Measurements from ENCODE around the gene GLP2R.
"Not testable (repeated sequence)": the region's sequence is repeated elsewhere in the genome, so short reads cannot be mapped to it uniquely, and the experiment has no call there.

The GLP2R gene

GRCh38 chr17:9900784-9901183, 75.1 kb downstream of the GLP2R start:
- no peak for DNase-seq

GRCh38 chr17:9902120-9902519, 76.4 kb downstream of the GLP2R start:
- no peak for DNase-seq

- DNase-seq: no peak
Measured at GRCh38 chr17:9904277-9905077, 78.8 kb downstream of the GLP2R start.

- no peak for DNase-seq
Measured at GRCh38 chr17:9905078-9905415, 79.3 kb downstream of the GLP2R start, which contains the start of gene RCVRN. RCVRN (minus strand) TSS chr17:9905271; CDS start chr17:9905180, 91 bp downstream.

- DNase-seq: peak in 1 of 5 experiments; percentile 9
Measured at GRCh38 chr17:9905902-9906301, 80.2 kb downstream of the GLP2R start.

- DNase-seq: no peak
Measured at GRCh38 chr17:9906616-9907015, 80.9 kb downstream of the GLP2R start.

- no peak for DNase-seq
Measured at GRCh38 chr17:9907131-9907530, 81.4 kb downstream of the GLP2R start.

GRCh38 chr17:9907883-9908648, 82.3 kb downstream of the GLP2R start:
- no peak for DNase-seq

GRCh38 chr17:9908649-9909042, 82.9 kb downstream of the GLP2R start:
- no peak for DNase-seq

- DNase-seq: no peak
Measured at GRCh38 chr17:9911089-9911488, 85.4 kb downstream of the GLP2R start.

- DNase-seq: no peak
Measured at GRCh38 chr17:9912121-9913099, 86.7 kb downstream of the GLP2R start.

- DNase-seq: no peak
Measured at GRCh38 chr17:9913476-9913875, 87.8 kb downstream of the GLP2R start.

GRCh38 chr17:9916108-9916507, 90.4 kb downstream of the GLP2R start:
- DNase-seq: no peak

GRCh38 chr17:9917131-9917530, 91.4 kb downstream of the GLP2R start:
- DNase-seq: no peak

- DNase-seq: no peak
Measured at GRCh38 chr17:9917801-9918200, 92.1 kb downstream of the GLP2R start.

GRCh38 chr17:9918352-9918751, 92.6 kb downstream of the GLP2R start:
- no peak for DNase-seq

- DNase-seq: no peak
Measured at GRCh38 chr17:9918804-9919352, 93.2 kb downstream of the GLP2R start.

- DNase-seq: not testable (repeated sequence)
Measured at GRCh38 chr17:9921216-9921615, 95.5 kb downstream of the GLP2R start.

- DNase-seq: no peak
Measured at GRCh38 chr17:9922012-9922848, 96.5 kb downstream of the GLP2R start.

- peak in 1 of 5 experiments; percentile 47 for DNase-seq
Measured at GRCh38 chr17:9924735-9925191, 99.0 kb downstream of the GLP2R start.

GRCh38 chr17:9925457-9925856, 99.7 kb downstream of the GLP2R start:
- DNase-seq: no peak
